Measurements from ENCODE around the gene NELL2. TPM values are rescaled to one million over a fixed set of nuclear protein-coding genes. Genes with fewer than 3 reads are reported as not detected.
"Not testable (repeated sequence)": the region's sequence is repeated elsewhere in the genome, so short reads cannot be mapped to it uniquely, and the experiment has no call there.

NELL2 gene
- total RNA-seq, 1 donor from 2014 or later, result 10.2 TPM

GRCh38 chr12:44703182-44703910, 172.8 kb downstream of the NELL2 start:
- Mint-ChIP-seq H3K9me3 (no peaks in the 10 kb centered on the region), H3K27me3 (ENCODE audit: low read depth) (no peaks in the 10 kb centered on the region), H3K27ac (no peak overlapping the region), H3K36me3 (ENCODE audit: low read depth) (no peaks in the 10 kb centered on the region), H3K4me1 (ENCODE audit: low read depth) (no peaks in the 10 kb centered on the region), H3K4me3 (ENCODE audit: low read depth) (no peak overlapping the region)
- DNase-seq (ENCODE audit: low spot score), result no peak
- intact Hi-C loops (cut with micrococcal nuclease), result no loop called here

- intact Hi-C loops (cut with micrococcal nuclease), result no loop called here
- Mint-ChIP-seq H3K9me3 (no peaks in the 10 kb centered on the region), H3K27me3 (ENCODE audit: low read depth) (no peaks in the 10 kb centered on the region), H3K4me3 (ENCODE audit: low read depth) (no peak overlapping the region), H3K27ac (no peak overlapping the region), H3K4me1 (ENCODE audit: low read depth) (no peaks in the 10 kb centered on the region), H3K36me3 (ENCODE audit: low read depth) (no peaks in the 10 kb centered on the region)
- DNase-seq (ENCODE audit: low spot score), result no peak
These were observed 178.6 kb downstream of the NELL2 start for GRCh38 chr12:44697511-44697910.

GRCh38 chr12:44696542-44696941, 179.6 kb downstream of the NELL2 start:
- H3K4me1 Mint-ChIP-seq (ENCODE audit: low read depth), result no peaks in the 10 kb centered on the region
- H3K27ac Mint-ChIP-seq, result no peak overlapping the region
- no peaks in the 10 kb centered on the region for H3K9me3 Mint-ChIP-seq
- no peak for DNase-seq (ENCODE audit: low spot score)
- intact Hi-C loops (cut with micrococcal nuclease), result no loop called here
- H3K36me3 Mint-ChIP-seq (ENCODE audit: low read depth), result no peaks in the 10 kb centered on the region
- H3K4me3 Mint-ChIP-seq (ENCODE audit: low read depth), result no peak overlapping the region
- no peaks in the 10 kb centered on the region for H3K27me3 Mint-ChIP-seq (ENCODE audit: low read depth)

- H3K4me1 Mint-ChIP-seq (ENCODE audit: low read depth), result no peaks in the 10 kb centered on the region
- no peak overlapping the region for H3K4me3 Mint-ChIP-seq (ENCODE audit: low read depth)
- H3K27me3 Mint-ChIP-seq (ENCODE audit: low read depth), result no peaks in the 10 kb centered on the region
- intact Hi-C loops (cut with micrococcal nuclease), result loop anchor here (1.0 kb wide), 1 partner anchor 29 kb away; no protein-coding TSS in a partner anchor
- H3K9me3 Mint-ChIP-seq, result no peaks in the 10 kb centered on the region
- H3K27ac Mint-ChIP-seq, result no peak overlapping the region
- no peaks in the 10 kb centered on the region for H3K36me3 Mint-ChIP-seq (ENCODE audit: low read depth)
- no peak for DNase-seq (ENCODE audit: low spot score)
These were observed 182.1 kb downstream of the NELL2 start for GRCh38 chr12:44694017-44694416.

GRCh38 chr12:44689587-44689986, 186.5 kb downstream of the NELL2 start:
- Mint-ChIP-seq H3K4me3 (ENCODE audit: low read depth) (no peak overlapping the region), H3K27ac (no peak overlapping the region), H3K27me3 (ENCODE audit: low read depth) (no peaks in the 10 kb centered on the region), H3K36me3 (ENCODE audit: low read depth) (no peaks in the 10 kb centered on the region), H3K4me1 (ENCODE audit: low read depth) (no peaks in the 10 kb centered on the region), H3K9me3 (peaks cover 5% of the 10 kb centered on the region)
- intact Hi-C loops (cut with micrococcal nuclease), result no loop called here
- DNase-seq (ENCODE audit: low spot score), result no peak

GRCh38 chr12:44686821-44687432, 189.2 kb downstream of the NELL2 start:
- H3K4me3 Mint-ChIP-seq (ENCODE audit: low read depth); DNase-seq (ENCODE audit: low spot score); intact Hi-C loops (cut with micrococcal nuclease); H3K27ac Mint-ChIP-seq; H3K27me3 Mint-ChIP-seq (ENCODE audit: low read depth); H3K4me1 Mint-ChIP-seq (ENCODE audit: low read depth); H3K9me3 Mint-ChIP-seq; H3K36me3 Mint-ChIP-seq (ENCODE audit: low read depth): not testable (repeated sequence)

GRCh38 chr12:44677724-44678123, 198.4 kb downstream of the NELL2 start:
- H3K9me3 Mint-ChIP-seq, result no peaks in the 10 kb centered on the region
- H3K36me3 Mint-ChIP-seq (ENCODE audit: low read depth), result no peaks in the 10 kb centered on the region

GRCh38 chr12:44674875-44675274, 201.2 kb downstream of the NELL2 start:
- H3K4me3 Mint-ChIP-seq (ENCODE audit: low read depth), result no peak overlapping the region
- no peaks in the 10 kb centered on the region for H3K36me3 Mint-ChIP-seq (ENCODE audit: low read depth)
- no peak overlapping the region for H3K27ac Mint-ChIP-seq
- intact Hi-C loops (cut with micrococcal nuclease), result no loop called here
- H3K9me3 Mint-ChIP-seq, result peaks cover 13% of the 10 kb centered on the region
- no peak for DNase-seq (ENCODE audit: low spot score)
- H3K4me1 Mint-ChIP-seq (ENCODE audit: low read depth), result no peaks in the 10 kb centered on the region
- no peaks in the 10 kb centered on the region for H3K27me3 Mint-ChIP-seq (ENCODE audit: low read depth)

More at GRCh38 chr12:44677724-44678123, 198.4 kb downstream of the NELL2 start:
- H3K27ac Mint-ChIP-seq, result no peak overlapping the region
- no peaks in the 10 kb centered on the region for H3K4me1 Mint-ChIP-seq (ENCODE audit: low read depth)
- no peak for DNase-seq (ENCODE audit: low spot score)
- intact Hi-C loops (cut with micrococcal nuclease), result no loop called here
- no peaks in the 10 kb centered on the region for H3K27me3 Mint-ChIP-seq (ENCODE audit: low read depth)
- no peak overlapping the region for H3K4me3 Mint-ChIP-seq (ENCODE audit: low read depth)

GRCh38 chr12:44673811-44674210, 202.3 kb downstream of the NELL2 start:
- no peaks in the 10 kb centered on the region for H3K4me1 Mint-ChIP-seq (ENCODE audit: low read depth)
- no peak for DNase-seq (ENCODE audit: low spot score)
- intact Hi-C loops (cut with micrococcal nuclease), result no loop called here
- peaks cover 22% of the 10 kb centered on the region for H3K9me3 Mint-ChIP-seq
- H3K27ac Mint-ChIP-seq, result no peak overlapping the region
- no peaks in the 10 kb centered on the region for H3K27me3 Mint-ChIP-seq (ENCODE audit: low read depth)
- no peak overlapping the region for H3K4me3 Mint-ChIP-seq (ENCODE audit: low read depth)
- H3K36me3 Mint-ChIP-seq (ENCODE audit: low read depth), result no peaks in the 10 kb centered on the region

- Mint-ChIP-seq H3K4me3 (ENCODE audit: low read depth) (no peak overlapping the region), H3K27me3 (ENCODE audit: low read depth) (no peaks in the 10 kb centered on the region), H3K9me3 (peaks cover 26% of the 10 kb centered on the region), H3K27ac (no peak overlapping the region), H3K36me3 (ENCODE audit: low read depth) (no peaks in the 10 kb centered on the region), H3K4me1 (ENCODE audit: low read depth) (no peaks in the 10 kb centered on the region)
- intact Hi-C loops (cut with micrococcal nuclease), result no loop called here
- no peak for DNase-seq (ENCODE audit: low spot score)
These were observed 204.1 kb downstream of the NELL2 start for GRCh38 chr12:44672042-44672441.

GRCh38 chr12:44668443-44668842, 207.7 kb downstream of the NELL2 start:
- Mint-ChIP-seq H3K4me3 (ENCODE audit: low read depth) (no peak overlapping the region), H3K27me3 (ENCODE audit: low read depth) (no peaks in the 10 kb centered on the region), H3K9me3 (peaks cover 26% of the 10 kb centered on the region), H3K27ac (no peak overlapping the region), H3K36me3 (ENCODE audit: low read depth) (no peaks in the 10 kb centered on the region), H3K4me1 (ENCODE audit: low read depth) (no peaks in the 10 kb centered on the region)
- DNase-seq (ENCODE audit: low spot score), result no peak
- intact Hi-C loops (cut with micrococcal nuclease), result no loop called here

GRCh38 chr12:44667461-44667860, 208.7 kb downstream of the NELL2 start:
- intact Hi-C loops (cut with micrococcal nuclease), result no loop called here
- Mint-ChIP-seq H3K27me3 (ENCODE audit: low read depth) (no peaks in the 10 kb centered on the region), H3K9me3 (peaks cover 26% of the 10 kb centered on the region), H3K27ac (no peak overlapping the region), H3K4me1 (ENCODE audit: low read depth) (no peaks in the 10 kb centered on the region), H3K4me3 (ENCODE audit: low read depth) (no peak overlapping the region), H3K36me3 (ENCODE audit: low read depth) (no peaks in the 10 kb centered on the region)
- no peak for DNase-seq (ENCODE audit: low spot score)

GRCh38 chr12:44663291-44663690, 212.8 kb downstream of the NELL2 start:
- no peaks in the 10 kb centered on the region for H3K9me3 Mint-ChIP-seq
- H3K27ac Mint-ChIP-seq, result no peak overlapping the region
- DNase-seq (ENCODE audit: low spot score), result no peak
- intact Hi-C loops (cut with micrococcal nuclease), result no loop called here
- H3K4me3 Mint-ChIP-seq (ENCODE audit: low read depth), result no peak overlapping the region
- H3K27me3 Mint-ChIP-seq (ENCODE audit: low read depth), result no peaks in the 10 kb centered on the region
- no peaks in the 10 kb centered on the region for H3K4me1 Mint-ChIP-seq (ENCODE audit: low read depth)
- no peaks in the 10 kb centered on the region for H3K36me3 Mint-ChIP-seq (ENCODE audit: low read depth)

Measured in activated T-helper 2 cell treated with anti-CD3 and anti-CD28 coated beads, Interferon-gamma antibody, Interleukin-2, Interleukin-4, amounts not matched to agents 10 μg/mL and 5 μg/mL and 100 μg/mL, durations not matched to agents 14 hours and 24 hours and 36 hours (primary cell).